ENCODE data around the gene TRIB2. TPM values are rescaled to one million over a fixed set of nuclear protein-coding genes. Genes with fewer than 3 reads are reported as not detected.

Gene TRIB2
- total and polyA plus RNA-seq, 10 donors: 45.5 to 216 (median 120) TPM

- 58 to 68% (median 64%) methylated on average over 5 of the region's 5 CpGs for WGBS, 5 donors
These were observed 37.9 kb downstream of the TRIB2 start for GRCh38 chr2:12754643-12755042.

DNA sequence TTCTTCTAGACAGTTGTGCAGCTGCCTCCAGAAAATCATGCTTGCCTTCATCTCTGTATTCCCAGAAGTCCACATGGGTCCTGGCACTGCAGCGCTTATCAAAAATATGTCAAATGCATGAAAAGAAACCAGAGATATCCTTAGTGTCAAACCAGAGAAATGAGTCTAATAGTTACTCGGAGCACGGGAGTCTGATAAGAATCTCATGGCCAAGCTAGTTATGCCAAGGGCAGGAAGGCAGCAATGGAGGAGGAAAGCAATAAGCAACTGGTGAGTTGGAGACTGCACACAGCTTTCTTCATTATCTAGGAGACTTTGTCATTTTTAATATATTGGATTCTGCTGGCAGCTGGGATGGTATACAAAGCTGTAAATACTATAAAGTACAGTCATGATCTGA lies 38.6 kb downstream of the TRIB2 start:
- WGBS, 5 donors: 41 to 55% (median 45%) methylated on average over 3 of the region's 3 CpGs
- H3K4me1 ChIP-seq: peaks cover 0 to 8% (median 0%) of the 10 kb centered on the region in 6 donors
- H3K27ac ChIP-seq: no peak overlapping the region
- H3K4me3 ChIP-seq: no peak overlapping the region
- H3K27me3 ChIP-seq (replicated peaks in 1 of 7): no peaks in the 10 kb centered on the region
- H3K9me3 ChIP-seq: no peaks in the 10 kb centered on the region
- TF ChIP-seq POLR2AphosphoS5 (IDR thresholded peaks at IDR 0.05): no peak
- TF ChIP-seq, protein P1, sequence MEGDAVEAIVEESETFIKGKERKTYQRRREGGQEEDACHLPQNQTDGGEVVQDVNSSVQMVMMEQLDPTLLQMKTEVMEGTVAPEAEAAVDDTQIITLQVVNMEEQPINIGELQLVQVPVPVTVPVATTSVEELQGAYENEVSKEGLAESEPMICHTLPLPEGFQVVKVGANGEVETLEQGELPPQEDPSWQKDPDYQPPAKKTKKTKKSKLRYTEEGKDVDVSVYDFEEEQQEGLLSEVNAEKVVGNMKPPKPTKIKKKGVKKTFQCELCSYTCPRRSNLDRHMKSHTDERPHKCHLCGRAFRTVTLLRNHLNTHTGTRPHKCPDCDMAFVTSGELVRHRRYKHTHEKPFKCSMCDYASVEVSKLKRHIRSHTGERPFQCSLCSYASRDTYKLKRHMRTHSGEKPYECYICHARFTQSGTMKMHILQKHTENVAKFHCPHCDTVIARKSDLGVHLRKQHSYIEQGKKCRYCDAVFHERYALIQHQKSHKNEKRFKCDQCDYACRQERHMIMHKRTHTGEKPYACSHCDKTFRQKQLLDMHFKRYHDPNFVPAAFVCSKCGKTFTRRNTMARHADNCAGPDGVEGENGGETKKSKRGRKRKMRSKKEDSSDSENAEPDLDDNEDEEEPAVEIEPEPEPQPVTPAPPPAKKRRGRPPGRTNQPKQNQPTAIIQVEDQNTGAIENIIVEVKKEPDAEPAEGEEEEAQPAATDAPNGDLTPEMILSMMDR (IDR thresholded peaks at IDR 0.05 in 8 of 11, conservative IDR thresholded peaks at IDR 0.05 in 3 of 11): no peak
- no peak for TF ChIP-seq POLR2A (IDR thresholded peaks at IDR 0.05)
- no peak for DNase-seq
- no peaks in the 10 kb centered on the region for H3K36me3 ChIP-seq
- intact Hi-C loops (cut with DNase I; ENCODE audit: low total_unique reads): no loop called here

More at GRCh38 chr2:12754643-12755042, 37.9 kb downstream of the TRIB2 start:
- H3K27me3 ChIP-seq (replicated peaks in 1 of 7): no peaks in the 10 kb centered on the region
- H3K27ac ChIP-seq: no peak overlapping the region
- peaks cover 0 to 8% (median 0%) of the 10 kb centered on the region in 6 donors for H3K4me1 ChIP-seq
- H3K9me3 ChIP-seq: no peaks in the 10 kb centered on the region
- H3K36me3 ChIP-seq: no peaks in the 10 kb centered on the region
- TF ChIP-seq POLR2A (IDR thresholded peaks at IDR 0.05): no peak
- TF ChIP-seq, protein P1 (IDR thresholded peaks at IDR 0.05 in 8 of 11, conservative IDR thresholded peaks at IDR 0.05 in 3 of 11): no peak
- no peak for TF ChIP-seq POLR2AphosphoS5 (IDR thresholded peaks at IDR 0.05)
- no peak for DNase-seq
- H3K4me3 ChIP-seq: no peak overlapping the region
- intact Hi-C loops (cut with DNase I; ENCODE audit: low total_unique reads): no loop called here

DNA sequence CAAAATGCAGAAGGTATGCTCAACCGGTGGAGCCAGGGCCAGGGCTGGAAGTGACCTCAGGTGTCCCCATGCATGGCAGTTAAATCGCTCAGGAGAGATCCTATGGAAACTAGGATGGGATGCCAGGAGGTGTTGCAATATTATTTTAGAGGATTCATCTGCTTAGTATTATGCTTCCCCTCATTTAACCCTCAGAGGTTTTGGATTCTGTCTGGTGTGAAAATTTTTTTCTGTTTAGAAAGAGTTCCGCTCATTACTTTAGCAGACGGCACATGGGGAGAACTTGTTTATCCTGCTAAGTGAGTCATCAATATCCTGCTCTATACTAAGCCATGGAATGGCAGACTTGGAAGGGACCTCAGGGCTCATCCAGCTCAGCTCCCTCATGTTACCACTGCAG lies 42.5 kb downstream of the TRIB2 start:
- no peak for TF ChIP-seq POLR2A (IDR thresholded peaks at IDR 0.05)
- TF ChIP-seq POLR2AphosphoS5 (IDR thresholded peaks at IDR 0.05): no peak
- TF ChIP-seq, protein P1 (IDR thresholded peaks at IDR 0.05 in 8 of 11, conservative IDR thresholded peaks at IDR 0.05 in 3 of 11): no peak
- no peak overlapping the region for H3K4me3 ChIP-seq
- H3K4me1 ChIP-seq: peaks cover 0 to 8% (median 0%) of the 10 kb centered on the region in 6 donors
- H3K36me3 ChIP-seq: no peaks in the 10 kb centered on the region
- no peaks in the 10 kb centered on the region for H3K27me3 ChIP-seq (replicated peaks in 1 of 7)
- H3K27ac ChIP-seq: no peak overlapping the region
- intact Hi-C loops (cut with DNase I; ENCODE audit: low total_unique reads): no loop called here
- WGBS, 5 donors: 87 to 97% (median 89%) methylated on average over 4 of the region's 4 CpGs
- peaks cover 0 to 1% (median 0%) of the 10 kb centered on the region in 8 donors for H3K9me3 ChIP-seq
- DNase-seq: no peak

GRCh38 chr2:12761104-12761503 lies 44.4 kb downstream of the TRIB2 start:
- no peak overlapping the region for H3K4me3 ChIP-seq
- intact Hi-C loops (cut with DNase I; ENCODE audit: low total_unique reads): no loop called here
- no peak for TF ChIP-seq POLR2AphosphoS5 (IDR thresholded peaks at IDR 0.05)
- TF ChIP-seq POLR2A (IDR thresholded peaks at IDR 0.05): no peak
- TF ChIP-seq, protein P1 (IDR thresholded peaks at IDR 0.05 in 8 of 11, conservative IDR thresholded peaks at IDR 0.05 in 3 of 11): no peak
- H3K4me1 ChIP-seq: no peaks in the 10 kb centered on the region
- no peak overlapping the region for H3K27ac ChIP-seq
- no peaks in the 10 kb centered on the region for H3K36me3 ChIP-seq
- no peaks in the 10 kb centered on the region for H3K27me3 ChIP-seq (replicated peaks in 1 of 7)
- 19 to 36% (median 36%) methylated on average over 6 of the region's 6 CpGs for WGBS, 5 donors
- DNase-seq: no peak
- peaks cover 0 to 6% (median 0%) of the 10 kb centered on the region in 8 donors for H3K9me3 ChIP-seq
